HEK293 (cell line): ENCODE data around the gene KRTAP5-8.
"Not testable (repeated sequence)": the region's sequence is repeated elsewhere in the genome, so short reads cannot be mapped to it uniquely, and the experiment has no call there.

Source experiments
- CTCF ChIA-PET: fragments of 350-600 bp; formaldehyde crosslinking; extraction: SDS; loops from one replicate; lab custom pipeline; 2021; ENCODE audit warnings: antibody characterized with exemption; lab: Yijun Ruan, JAX
- POLR2A ChIA-PET: fragments of 300-600 bp; formaldehyde crosslinking; extraction: SDS; loops from one replicate; lab custom pipeline; 2020; ENCODE audit warnings: antibody characterized with exemption, inconsistent platforms; lab: Yijun Ruan, JAX
- H3K27ac ChIP-seq: fragments of 200-500 bp; sonication (Bioruptor generic); 2 replicates; pipeline ENCODE4 v1.5.1; 2014; ENCODE audit warnings: low read depth, low read length, control low read depth, inconsistent platforms; ENCODE audit errors: extremely low read depth
- H3K36me3 ChIP-seq, 2 experiments: fragments of 200-500 bp in 1 of 2; sonication (Bioruptor generic) in 1 of 2; 1 replicate in 1 of 2; 2 replicates in 1 of 2; pipeline ENCODE4 v1.5.1; 2014 to 2017; ENCODE audit warnings: inconsistent platforms in 2 of 2, low read length in 2 of 2; ENCODE audit not compliant: control insufficient read depth in 2 of 2, insufficient read depth in 1 of 2
- H3K4me1 ChIP-seq: fragments of 200-500 bp; sonication (Bioruptor generic); 2 replicates; pipeline ENCODE4 v1.5.1; 2014; ENCODE audit warnings: mild to moderate bottlenecking, low read length, inconsistent platforms; ENCODE audit not compliant: control insufficient read depth, insufficient read depth
- H3K4me3 ChIP-seq: 2 replicates; pipeline ENCODE4 v1.5.1; 2011; ENCODE audit warnings: low read depth, mild to moderate bottlenecking, control low read depth, low read length, moderate library complexity
- H3K9me3 ChIP-seq: fragments of 200-500 bp; sonication (Bioruptor generic); 2 replicates; pipeline ENCODE4 v1.5.1; 2014; ENCODE audit warnings: low read depth, low read length, inconsistent platforms; ENCODE audit not compliant: control insufficient read depth, insufficient read depth
- RBAK ChIP-seq: fragments of 450-650 bp; formaldehyde crosslinking; IDR thresholded peaks from 2 replicates; pipeline ENCODE4 v1.5.1; 2016; ENCODE audit warnings: missing biosample characterization, missing genetic modification characterization
- ZFP69B ChIP-seq: fragments of 450-650 bp; formaldehyde crosslinking; IDR thresholded peaks from 2 replicates; pipeline ENCODE4 v1.5.1; 2016; ENCODE audit warnings: missing biosample characterization, missing genetic modification characterization
- ZNF133 ChIP-seq: fragments of 450-650 bp; formaldehyde crosslinking; IDR thresholded peaks from 2 replicates; pipeline ENCODE4 v1.5.1; 2016; ENCODE audit warnings: missing biosample characterization, missing genetic modification characterization
- ZNF157 ChIP-seq: fragments of 450-650 bp; formaldehyde crosslinking; IDR thresholded peaks from 2 replicates; pipeline ENCODE4 v1.5.1; 2016; ENCODE audit warnings: missing biosample characterization, missing genetic modification characterization
- ZNF19 ChIP-seq: fragments of 450-650 bp; formaldehyde crosslinking; IDR thresholded peaks from 2 replicates; pipeline ENCODE4; 2016; ENCODE audit warnings: missing biosample characterization, missing genetic modification characterization, low read depth
- ZNF2 ChIP-seq: fragments of 450-650 bp; formaldehyde crosslinking; IDR thresholded peaks from 2 replicates; pipeline ENCODE4 v1.5.1; 2016; ENCODE audit warnings: missing biosample characterization, missing genetic modification characterization
- ZNF202 ChIP-seq: fragments of 450-650 bp; formaldehyde crosslinking; IDR thresholded peaks from 2 replicates; pipeline ENCODE4 v1.5.1; 2016; ENCODE audit warnings: missing biosample characterization, missing genetic modification characterization, borderline replicate concordance
- ZNF311 ChIP-seq: fragments of 450-650 bp; formaldehyde crosslinking; IDR thresholded peaks from 2 replicates; pipeline ENCODE4 v1.5.1; 2017; ENCODE audit warnings: missing biosample characterization, missing genetic modification characterization, borderline replicate concordance
- ZNF324 ChIP-seq: fragments of 450-650 bp; formaldehyde crosslinking; IDR thresholded peaks from 2 replicates; pipeline ENCODE4 v1.5.1; 2016; ENCODE audit warnings: missing biosample characterization, missing genetic modification characterization
- ZNF335 ChIP-seq: fragments of 450-650 bp; formaldehyde crosslinking; conservative IDR thresholded peaks from 2 replicates; pipeline ENCODE4 v1.5.1; 2016; ENCODE audit warnings: missing biosample characterization, missing genetic modification characterization
- ZNF37A ChIP-seq: fragments of 450-650 bp; IDR thresholded peaks from 2 replicates; pipeline ENCODE4 v1.5.1; 2018; ENCODE audit warnings: missing biosample characterization, missing genetic modification characterization
- ZNF558 ChIP-seq: fragments of 450-650 bp; formaldehyde crosslinking; IDR thresholded peaks from 2 replicates; pipeline ENCODE4 v1.5.1; 2016; ENCODE audit warnings: missing biosample characterization, missing genetic modification characterization
- ZNF626 ChIP-seq: fragments of 450-650 bp; sonication (Bioruptor Pico); formaldehyde crosslinking; IDR thresholded peaks from 2 replicates; pipeline ENCODE4 v1.5.1; 2018; ENCODE audit warnings: missing biosample characterization, missing genetic modification characterization, inconsistent platforms
- ZNF707 ChIP-seq: fragments of 450-650 bp; formaldehyde crosslinking; IDR thresholded peaks from 2 replicates; pipeline ENCODE4 v1.5.1; 2016; ENCODE audit warnings: missing biosample characterization, missing genetic modification characterization
- ZNF76 ChIP-seq: fragments of 450-650 bp; formaldehyde crosslinking; IDR thresholded peaks from 2 replicates; pipeline ENCODE4; 2016; ENCODE audit warnings: low read depth, missing biosample characterization, missing genetic modification characterization, borderline replicate concordance
- TF ChIP-seq, protein P1 (sequence below): fragments of 450-650 bp; formaldehyde crosslinking; IDR thresholded peaks from 2 replicates; pipeline ENCODE4 v1.5.1; 2016; ENCODE audit warnings: missing biosample characterization, missing genetic modification characterization
- TF ChIP-seq, protein P2 (sequence below): fragments of 450-650 bp; formaldehyde crosslinking; IDR thresholded peaks from 2 replicates; pipeline ENCODE4 v1.5.1; 2016; ENCODE audit warnings: missing biosample characterization, missing genetic modification characterization, low read depth
- TF ChIP-seq, protein P3 (sequence below): fragments of 450-650 bp; formaldehyde crosslinking; IDR thresholded peaks from 2 replicates; pipeline ENCODE4 v1.5.1; 2016; ENCODE audit warnings: missing biosample characterization, missing genetic modification characterization
- TF ChIP-seq, protein P4 (sequence below): fragments of 450-650 bp; formaldehyde crosslinking; IDR thresholded peaks from 2 replicates; pipeline ENCODE4 v1.5.1; 2017; ENCODE audit warnings: missing biosample characterization, missing genetic modification characterization

KRTAP5-8 gene

DNA sequence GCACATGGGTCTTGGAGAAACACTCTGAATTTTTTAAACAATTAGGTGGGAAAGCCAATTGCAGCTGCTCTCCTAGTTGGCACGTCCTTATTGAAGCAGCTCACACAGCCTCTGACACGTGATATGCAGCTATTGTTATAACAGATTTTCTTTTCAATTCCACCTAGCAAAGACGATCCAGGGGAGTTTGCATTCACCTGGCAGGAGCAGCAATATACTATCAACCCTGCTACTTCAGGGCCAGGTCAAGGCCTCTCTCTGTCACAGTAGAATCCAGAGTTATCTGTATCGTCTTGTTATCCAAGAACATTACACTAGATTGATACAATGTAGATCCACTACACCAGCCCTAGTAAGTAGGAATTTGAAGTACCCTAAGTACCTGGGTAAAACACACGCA lies 36.6 kb downstream of the KRTAP5-8 start:
- H3K36me3 ChIP-seq = no peaks in the 10 kb centered on the region
- no peaks in the 10 kb centered on the region for H3K4me1 ChIP-seq
- CTCF ChIA-PET = interaction anchor here (0.6 kb wide), 2 partner anchors 8 to 10 kb away, joined by 3 read pairs; partner anchors contain the start of gene KRTAP5-11
- TF ChIP-seq ZNF157 (tag by site-specific recombination) (peak; percentile 95), ZNF335 (tag by site-specific recombination) (no peak)
- POLR2A ChIA-PET = no interaction called here
- no peak overlapping the region for H3K4me3 ChIP-seq
- H3K9me3 ChIP-seq = no peaks in the 10 kb centered on the region
- no peak overlapping the region for H3K27ac ChIP-seq

DNA sequence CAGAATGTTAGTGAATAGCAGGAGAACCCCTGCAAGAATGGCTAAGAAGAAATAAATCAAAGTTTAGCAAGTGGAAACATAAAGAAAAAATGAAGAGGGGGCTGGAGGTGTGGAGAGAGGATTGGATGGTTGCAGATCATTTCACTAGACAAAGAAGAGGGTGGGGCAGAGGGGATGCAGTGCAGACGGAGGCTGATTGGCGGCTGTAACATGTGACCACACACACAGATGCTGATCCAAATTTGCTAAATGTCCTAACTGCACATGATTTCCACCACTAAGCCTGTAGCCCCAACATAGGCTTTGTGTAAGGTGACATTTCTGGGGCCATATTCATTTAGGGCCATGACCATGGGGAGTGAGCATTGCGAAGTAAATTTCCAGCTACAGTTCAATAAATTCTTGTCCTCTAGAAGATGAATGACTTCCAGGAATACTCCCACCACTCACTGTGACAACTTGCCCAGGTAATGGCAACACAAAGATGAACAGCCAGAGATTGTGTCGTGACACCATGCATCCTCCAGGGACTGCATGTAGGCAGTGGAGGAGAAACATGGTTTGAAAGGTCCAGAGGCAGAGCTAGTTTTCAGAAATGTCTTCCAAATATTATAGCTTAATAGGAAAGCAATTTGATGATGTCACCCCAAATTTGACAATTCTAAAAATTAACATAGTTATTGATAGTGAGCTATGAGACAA lies 38.0 kb downstream of the KRTAP5-8 start:
- ChIA-PET POLR2A (no interaction called here), CTCF (interaction anchor here (0.5 to 1.1 kb wide), 3 partner anchors 12 to 1153 kb away, joined by 3 to 5 read pairs (median 4); no protein-coding TSS in a partner anchor)
- TF ChIP-seq, protein P1, sequence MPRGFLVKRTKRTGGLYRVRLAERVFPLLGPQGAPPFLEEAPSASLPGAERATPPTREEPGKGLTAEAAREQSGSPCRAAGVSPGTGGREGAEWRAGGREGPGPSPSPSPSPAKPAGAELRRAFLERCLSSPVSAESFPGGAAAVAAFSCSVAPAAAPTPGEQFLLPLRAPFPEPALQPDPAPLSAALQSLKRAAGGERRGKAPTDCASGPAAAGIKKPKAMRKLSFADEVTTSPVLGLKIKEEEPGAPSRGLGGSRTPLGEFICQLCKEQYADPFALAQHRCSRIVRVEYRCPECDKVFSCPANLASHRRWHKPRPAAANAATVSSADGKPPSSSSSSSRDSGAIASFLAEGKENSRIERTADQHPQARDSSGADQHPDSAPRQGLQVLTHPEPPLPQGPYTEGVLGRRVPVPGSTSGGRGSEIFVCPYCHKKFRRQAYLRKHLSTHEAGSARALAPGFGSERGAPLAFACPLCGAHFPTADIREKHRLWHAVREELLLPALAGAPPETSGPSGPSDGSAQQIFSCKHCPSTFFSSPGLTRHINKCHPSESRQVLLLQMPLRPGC = no peak
- TF ChIP-seq, protein P2, sequence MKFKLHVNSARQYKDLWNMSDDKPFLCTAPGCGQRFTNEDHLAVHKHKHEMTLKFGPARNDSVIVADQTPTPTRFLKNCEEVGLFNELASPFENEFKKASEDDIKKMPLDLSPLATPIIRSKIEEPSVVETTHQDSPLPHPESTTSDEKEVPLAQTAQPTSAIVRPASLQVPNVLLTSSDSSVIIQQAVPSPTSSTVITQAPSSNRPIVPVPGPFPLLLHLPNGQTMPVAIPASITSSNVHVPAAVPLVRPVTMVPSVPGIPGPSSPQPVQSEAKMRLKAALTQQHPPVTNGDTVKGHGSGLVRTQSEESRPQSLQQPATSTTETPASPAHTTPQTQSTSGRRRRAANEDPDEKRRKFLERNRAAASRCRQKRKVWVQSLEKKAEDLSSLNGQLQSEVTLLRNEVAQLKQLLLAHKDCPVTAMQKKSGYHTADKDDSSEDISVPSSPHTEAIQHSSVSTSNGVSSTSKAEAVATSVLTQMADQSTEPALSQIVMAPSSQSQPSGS (tag by site-specific recombination) = peak; percentile 47; the same call in 1 of the 2 replicates
- no peaks in the 10 kb centered on the region for H3K4me1 ChIP-seq
- no peak overlapping the region for H3K27ac ChIP-seq
- no peak overlapping the region for H3K4me3 ChIP-seq
- H3K36me3 ChIP-seq = no peaks in the 10 kb centered on the region
- H3K9me3 ChIP-seq = no peaks in the 10 kb centered on the region

DNA sequence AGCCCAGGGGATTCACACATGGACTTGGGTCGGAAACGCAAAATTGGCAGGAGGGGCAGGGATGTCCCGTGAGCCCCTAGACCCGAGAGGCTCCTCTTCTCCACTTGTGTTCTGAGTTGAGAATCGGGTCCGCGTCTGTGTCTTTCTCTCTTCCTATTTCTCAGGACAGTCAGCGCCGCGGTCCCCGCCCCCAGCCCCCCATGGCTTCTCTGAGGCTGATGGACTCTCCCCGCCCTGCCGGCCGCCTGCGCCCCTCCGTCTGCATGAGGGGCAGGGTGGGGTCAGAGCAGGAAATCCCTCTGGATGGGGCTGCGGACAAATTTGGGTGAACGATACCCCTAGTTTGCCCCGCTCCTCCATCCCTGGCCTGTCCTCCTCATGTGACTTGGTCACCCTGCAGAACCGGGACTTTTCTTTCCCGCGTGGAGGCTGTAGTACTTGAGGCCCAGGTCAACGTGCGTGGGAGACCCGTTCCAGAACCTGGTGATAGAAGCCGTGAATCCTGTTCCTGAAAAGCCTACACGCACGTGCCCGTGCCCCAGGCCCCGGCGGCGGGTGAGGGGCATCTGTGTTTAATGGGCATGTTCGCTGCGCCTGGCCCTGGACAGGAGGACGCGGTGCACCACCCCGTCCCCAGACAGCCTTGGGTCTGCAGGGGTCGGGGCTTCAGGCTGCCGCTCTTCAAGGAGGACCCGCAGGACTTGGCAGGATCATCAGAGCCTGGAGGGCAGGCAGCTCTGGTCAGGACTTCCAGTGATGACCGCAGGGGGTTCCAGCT lies 39.1 kb downstream of the KRTAP5-8 start:
- H3K36me3 ChIP-seq, H3K27ac ChIP-seq, POLR2A ChIA-PET, H3K4me1 ChIP-seq, H3K9me3 ChIP-seq, H3K4me3 ChIP-seq: not testable (repeated sequence)
- CTCF ChIA-PET = interaction anchor here (0.5 to 0.6 kb wide), 2 partner anchors 614 to 833 kb away, joined by 3 to 5 read pairs; no protein-coding TSS in a partner anchor

DNA sequence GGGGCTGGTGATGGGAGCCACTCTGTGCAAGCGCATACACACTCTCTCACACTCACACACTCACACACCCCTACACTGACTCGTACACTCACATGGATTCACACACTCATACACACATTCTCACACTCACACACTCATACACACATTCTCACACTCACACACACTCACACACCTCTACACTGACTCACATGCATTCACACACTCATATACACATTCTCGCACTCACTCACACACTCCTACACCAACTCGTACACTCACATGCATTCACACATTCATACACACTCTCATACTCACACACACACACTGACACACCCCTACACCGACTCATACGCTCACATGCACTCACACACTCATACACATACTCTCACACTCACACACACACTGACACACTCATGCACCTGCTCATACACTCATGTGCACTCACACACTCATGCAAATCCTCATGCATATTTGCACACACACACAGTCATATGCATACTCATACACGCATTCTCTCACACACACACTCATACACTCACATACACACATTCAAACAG lies 39.7 kb downstream of the KRTAP5-8 start:
- no peaks in the 10 kb centered on the region for H3K9me3 ChIP-seq
- no peaks in the 10 kb centered on the region for H3K36me3 ChIP-seq
- H3K4me1 ChIP-seq = no peaks in the 10 kb centered on the region
- no peak overlapping the region for H3K27ac ChIP-seq
- ChIA-PET CTCF (no interaction called here), POLR2A (no interaction called here)
- H3K4me3 ChIP-seq = no peak overlapping the region
- TF ChIP-seq ZNF76 = no peak
- no peak for TF ChIP-seq ZNF133 (tag by site-specific recombination)
- no peak for TF ChIP-seq ZNF324
- TF ChIP-seq ZNF311 = no peak
- TF ChIP-seq ZNF558 (tag by site-specific recombination) = no peak
- TF ChIP-seq ZNF2 (tag by site-specific recombination) = no peak
- TF ChIP-seq RBAK (tag by site-specific recombination) = no peak
- TF ChIP-seq ZNF202 (tag by site-specific recombination) = no peak
- TF ChIP-seq ZNF37A (tag by site-specific recombination) = no peak
- TF ChIP-seq, protein P3, sequence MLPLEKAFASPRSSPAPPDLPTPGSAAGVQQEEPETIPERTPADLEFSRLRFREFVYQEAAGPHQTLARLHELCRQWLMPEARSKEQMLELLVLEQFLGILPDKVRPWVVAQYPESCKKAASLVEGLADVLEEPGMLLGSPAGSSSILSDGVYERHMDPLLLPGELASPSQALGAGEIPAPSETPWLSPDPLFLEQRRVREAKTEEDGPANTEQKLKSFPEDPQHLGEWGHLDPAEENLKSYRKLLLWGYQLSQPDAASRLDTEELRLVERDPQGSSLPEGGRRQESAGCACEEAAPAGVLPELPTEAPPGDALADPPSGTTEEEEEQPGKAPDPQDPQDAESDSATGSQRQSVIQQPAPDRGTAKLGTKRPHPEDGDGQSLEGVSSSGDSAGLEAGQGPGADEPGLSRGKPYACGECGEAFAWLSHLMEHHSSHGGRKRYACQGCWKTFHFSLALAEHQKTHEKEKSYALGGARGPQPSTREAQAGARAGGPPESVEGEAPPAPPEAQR (tag by site-specific recombination) = no peak
- TF ChIP-seq ZFP69B (tag by site-specific recombination) = no peak
- TF ChIP-seq, protein P4, sequence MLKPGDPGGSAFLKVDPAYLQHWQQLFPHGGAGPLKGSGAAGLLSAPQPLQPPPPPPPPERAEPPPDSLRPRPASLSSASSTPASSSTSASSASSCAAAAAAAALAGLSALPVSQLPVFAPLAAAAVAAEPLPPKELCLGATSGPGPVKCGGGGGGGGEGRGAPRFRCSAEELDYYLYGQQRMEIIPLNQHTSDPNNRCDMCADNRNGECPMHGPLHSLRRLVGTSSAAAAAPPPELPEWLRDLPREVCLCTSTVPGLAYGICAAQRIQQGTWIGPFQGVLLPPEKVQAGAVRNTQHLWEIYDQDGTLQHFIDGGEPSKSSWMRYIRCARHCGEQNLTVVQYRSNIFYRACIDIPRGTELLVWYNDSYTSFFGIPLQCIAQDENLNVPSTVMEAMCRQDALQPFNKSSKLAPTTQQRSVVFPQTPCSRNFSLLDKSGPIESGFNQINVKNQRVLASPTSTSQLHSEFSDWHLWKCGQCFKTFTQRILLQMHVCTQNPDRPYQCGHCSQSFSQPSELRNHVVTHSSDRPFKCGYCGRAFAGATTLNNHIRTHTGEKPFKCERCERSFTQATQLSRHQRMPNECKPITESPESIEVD (tag by site-specific recombination) = no peak
- TF ChIP-seq ZNF626 (tag by site-specific recombination) = no peak
- no peak for TF ChIP-seq ZNF707 (tag by site-specific recombination)
- TF ChIP-seq ZNF19 (tag by site-specific recombination) = no peak
